Neural cell (in vitro differentiated cells): ENCODE data around the gene MVD. TPM values are rescaled to one million over a fixed set of nuclear protein-coding genes. Genes with fewer than 3 reads are reported as not detected.

Experiments used
- H2AFZ ChIP-seq: fragments of 200-600, 300-800 bp; sonication (generic), shearing (Covaris generic); 2 replicates; pipeline ENCODE4 v1.6.0; 2014; ENCODE audit warnings: low read depth, mild to moderate bottlenecking, antibody characterized with exemption, low read length, moderate library complexity
- H3F3A ChIP-seq: fragments of 200-600 bp; shearing (Covaris generic); 2 replicates; pipeline ENCODE4 v1.6.1; 2016; ENCODE audit warnings: mild to moderate bottlenecking, moderate library complexity, mixed read lengths, antibody characterized with exemption, low read length; ENCODE audit not compliant: insufficient read depth, poor library complexity, severe bottlenecking
- H3K27ac ChIP-seq: fragments of 200-600, 300-800 bp; sonication (generic), shearing (Covaris generic); 2 replicates; pipeline ENCODE4 v1.5.1; 2014; ENCODE audit warnings: mild to moderate bottlenecking, low read length, moderate library complexity
- H3K27me3 ChIP-seq: fragments of 300-800, 200-600 bp; sonication (generic), shearing (Covaris generic); 2 replicates; pipeline ENCODE4 v1.6.0; 2014; ENCODE audit warnings: mild to moderate bottlenecking, low read depth, low read length, moderate library complexity; ENCODE audit not compliant: insufficient read depth
- H3K36me3 ChIP-seq: fragments of 300-800, 200-600 bp; sonication (generic), shearing (Covaris generic); 2 replicates; pipeline ENCODE4 v1.5.1; 2014; ENCODE audit warnings: mild to moderate bottlenecking, antibody characterized with exemption, low read length, moderate library complexity; ENCODE audit not compliant: insufficient read depth
- H3K4me2 ChIP-seq: fragments of 300-800, 200-600 bp; sonication (generic), shearing (Covaris generic); 2 replicates; pipeline ENCODE4 v1.6.0; 2014; ENCODE audit warnings: mild to moderate bottlenecking, low read length
- H3K4me3 ChIP-seq: fragments of 300-800, 200-600 bp; sonication (generic), shearing (Covaris generic); 2 replicates; pipeline ENCODE4 v1.5.1; 2014; ENCODE audit warnings: mild to moderate bottlenecking, low read length, moderate library complexity
- H3K79me2 ChIP-seq: fragments of 200-600 bp; shearing (Covaris generic); replicated peaks from 2 replicates; pipeline ENCODE4 v1.6.0; 2014; ENCODE audit warnings: mild to moderate bottlenecking, low read length, moderate library complexity; ENCODE audit not compliant: insufficient read depth
- H3K9ac ChIP-seq: fragments of 300-800, 200-600 bp; sonication (generic), shearing (Covaris generic); 2 replicates; pipeline ENCODE4 v1.6.1; 2016; ENCODE audit warnings: mild to moderate bottlenecking, low read length, mixed read lengths
- H3K9me2 ChIP-seq: fragments of 200-600 bp; shearing (Covaris generic); 2 replicates; pipeline ENCODE4 v1.6.1; 2016; ENCODE audit warnings: mild to moderate bottlenecking, low read length, mixed read lengths; ENCODE audit not compliant: insufficient read depth
- H3K9me3 ChIP-seq: fragments of 200-600, 300-800 bp; sonication (generic), shearing (Covaris generic); 2 replicates; pipeline ENCODE4 v1.6.1; 2016; ENCODE audit warnings: mild to moderate bottlenecking, mixed run types, low read length, moderate library complexity, mixed read lengths
- H4K20me1 ChIP-seq: fragments of 200-600 bp; shearing (Covaris generic); 2 replicates; pipeline ENCODE4 v1.6.1; 2016; ENCODE audit warnings: mild to moderate bottlenecking, mixed run types; ENCODE audit not compliant: insufficient read depth
- CTCF ChIP-seq: fragments of 450-650 bp; IDR thresholded peaks from 2 replicates; pipeline ENCODE4 v1.5.1; 2014; ENCODE audit warnings: antibody characterized with exemption, mild to moderate bottlenecking, moderate library complexity; ENCODE audit not compliant: poor library complexity, severe bottlenecking
- EP300 ChIP-seq: fragments of 450-650 bp; conservative IDR thresholded peaks from 2 replicates; pipeline ENCODE4 v1.6.1; 2014; ENCODE audit warnings: antibody characterized with exemption, mild to moderate bottlenecking, moderate library complexity; ENCODE audit not compliant: poor library complexity, severe bottlenecking
- EZH2 ChIP-seq: fragments of 200-600, 300-800 bp; shearing (Covaris generic), sonication (generic); IDR thresholded peaks from 2 replicates; pipeline ENCODE4 v1.6.1; 2014; ENCODE audit warnings: antibody characterized with exemption, low read length, borderline replicate concordance, mild to moderate bottlenecking; ENCODE audit not compliant: insufficient read depth, poor library complexity, severe bottlenecking
- MXI1 ChIP-seq: fragments of 450-650 bp; conservative IDR thresholded peaks from 2 replicates; pipeline ENCODE4 v1.6.1; 2014; ENCODE audit warnings: antibody characterized with exemption, mild to moderate bottlenecking; ENCODE audit not compliant: poor library complexity, severe bottlenecking
- POLR2AphosphoS5 ChIP-seq: IDR thresholded peaks from 2 replicates; pipeline ENCODE4 v1.6.1; 2012
- RAD21 ChIP-seq: fragments of 450-650 bp; conservative IDR thresholded peaks from 2 replicates; pipeline ENCODE4 v1.6.1; 2014; ENCODE audit warnings: antibody characterized with exemption, mild to moderate bottlenecking, moderate library complexity
- REST ChIP-seq: IDR thresholded peaks from 2 replicates; pipeline ENCODE4 v1.6.1; 2012; ENCODE audit warnings: borderline replicate concordance
- SMC3 ChIP-seq: fragments of 450-650 bp; conservative IDR thresholded peaks from 2 replicates; pipeline ENCODE4 v1.6.1; 2014; ENCODE audit warnings: antibody characterized with exemption, mild to moderate bottlenecking, moderate library complexity; ENCODE audit not compliant: poor library complexity
- TAF1 ChIP-seq: IDR thresholded peaks from 2 replicates; pipeline ENCODE4 v1.6.1; 2012; ENCODE audit warnings: low read depth
- polyA plus RNA-seq: library from polyadenylated mRNA; depleted of rRNA; stranded (reverse); fragments of >200 nt; gene quantifications from 2 replicates; pipeline ENCODE4 v1.2.3, GENCODE V29; 2014

Gene MVD
- polyA plus RNA-seq, 1 donor from 2014 or later, result 232 TPM

- Histone ChIP-seq H3F3A (no peaks in the 10 kb centered on the region), H3K9ac (no peak overlapping the region), H3K9me3 (no peaks in the 10 kb centered on the region), H3K27me3 (peaks cover 15% of the 10 kb centered on the region), H3K9me2 (no peaks in the 10 kb centered on the region), H3K36me3 (no peaks in the 10 kb centered on the region), H3K4me2 (no peak overlapping the region), H3K79me2 (no peaks in the 10 kb centered on the region), H3K27ac (no peak overlapping the region), H3K4me3 (no peak overlapping the region), H2AFZ (no peak overlapping the region), H4K20me1 (no peaks in the 10 kb centered on the region)
- TF ChIP-seq POLR2AphosphoS5 (no peak), RAD21 (no peak), TAF1 (no peak), MXI1 (no peak), EP300 (no peak), EZH2 (no peak), REST (no peak), SMC3 (no peak), CTCF (no peak)
Observed at GRCh38 chr16:88680554-88681083, 17.7 kb upstream of the MVD start.

- H3K27me3 ChIP-seq, result no peaks in the 10 kb centered on the region
Observed at GRCh38 chr16:88678224-88678979, 15.5 kb upstream of the MVD start.

More at GRCh38 chr16:88678224-88678979, 15.5 kb upstream of the MVD start:
- Histone ChIP-seq H2AFZ (no peak overlapping the region), H3F3A (no peaks in the 10 kb centered on the region), H3K36me3 (no peaks in the 10 kb centered on the region), H3K79me2 (no peaks in the 10 kb centered on the region), H3K9me3 (no peaks in the 10 kb centered on the region), H3K27ac (no peak overlapping the region), H3K9me2 (no peaks in the 10 kb centered on the region), H4K20me1 (no peaks in the 10 kb centered on the region), H3K4me2 (no peak overlapping the region), H3K4me3 (no peak overlapping the region), H3K9ac (no peak overlapping the region)
- TF ChIP-seq EZH2 (no peak), POLR2AphosphoS5 (no peak), SMC3 (no peak), RAD21 (no peak), MXI1 (no peak), CTCF (no peak), TAF1 (no peak), EP300 (no peak)
